ENCODE measurements around the gene STX18.

STX18 gene

GRCh38 chr4:4395849-4396627 is 145.8 kb downstream of the STX18 start:
- no peak for DNase-seq

GRCh38 chr4:4395371-4395770 is 146.5 kb downstream of the STX18 start:
- DNase-seq, result no peak

DNA sequence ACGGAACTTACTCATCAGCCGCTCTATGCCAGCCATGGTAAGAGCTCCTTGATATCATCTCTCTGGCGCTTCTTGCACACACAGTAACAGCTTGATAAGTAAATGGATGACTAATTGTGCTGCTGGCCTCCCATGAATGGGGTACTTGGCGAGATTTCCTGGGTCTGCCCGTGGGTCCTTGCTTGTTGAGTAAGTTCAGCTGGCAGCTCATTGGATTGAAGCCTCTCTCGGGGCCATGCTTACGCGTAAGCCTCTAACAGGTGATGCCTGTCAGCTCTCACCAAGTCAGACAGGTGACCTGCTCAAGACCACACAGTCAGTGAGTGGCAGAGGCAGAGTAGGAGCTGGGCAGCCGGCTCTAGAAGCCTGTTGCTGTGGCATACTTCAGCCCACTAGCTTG is 147.2 kb downstream of the STX18 start:
- DNase-seq, result no peak

GRCh38 chr4:4392501-4393183 is 149.2 kb downstream of the STX18 start:
- DNase-seq, result no peak

DNA sequence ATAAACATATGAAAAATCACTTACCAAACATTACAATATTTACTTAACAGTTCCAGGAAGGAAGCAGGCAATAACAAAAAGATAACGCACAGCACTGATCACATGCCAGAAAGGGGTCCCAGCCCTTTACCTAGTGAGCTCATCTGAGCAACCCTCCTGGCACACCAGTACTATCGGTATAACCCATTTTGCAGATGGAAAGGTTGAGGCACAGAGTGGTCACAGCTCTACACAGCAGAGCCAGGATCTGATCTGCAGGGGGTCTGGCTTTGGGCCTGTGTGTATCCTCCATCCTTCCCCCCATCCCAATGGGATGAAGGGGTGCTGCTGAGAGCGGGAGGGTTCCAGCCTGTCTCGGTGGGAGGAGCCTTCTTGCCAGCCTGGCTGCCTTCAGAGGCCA is 150.0 kb downstream of the STX18 start:
- no peak for DNase-seq

- DNase-seq, result no peak
These were observed 151.2 kb downstream of the STX18 start for GRCh38 chr4:4390515-4391240.

GRCh38 chr4:4390046-4390445 is 151.8 kb downstream of the STX18 start:
- DNase-seq, result no peak

DNA sequence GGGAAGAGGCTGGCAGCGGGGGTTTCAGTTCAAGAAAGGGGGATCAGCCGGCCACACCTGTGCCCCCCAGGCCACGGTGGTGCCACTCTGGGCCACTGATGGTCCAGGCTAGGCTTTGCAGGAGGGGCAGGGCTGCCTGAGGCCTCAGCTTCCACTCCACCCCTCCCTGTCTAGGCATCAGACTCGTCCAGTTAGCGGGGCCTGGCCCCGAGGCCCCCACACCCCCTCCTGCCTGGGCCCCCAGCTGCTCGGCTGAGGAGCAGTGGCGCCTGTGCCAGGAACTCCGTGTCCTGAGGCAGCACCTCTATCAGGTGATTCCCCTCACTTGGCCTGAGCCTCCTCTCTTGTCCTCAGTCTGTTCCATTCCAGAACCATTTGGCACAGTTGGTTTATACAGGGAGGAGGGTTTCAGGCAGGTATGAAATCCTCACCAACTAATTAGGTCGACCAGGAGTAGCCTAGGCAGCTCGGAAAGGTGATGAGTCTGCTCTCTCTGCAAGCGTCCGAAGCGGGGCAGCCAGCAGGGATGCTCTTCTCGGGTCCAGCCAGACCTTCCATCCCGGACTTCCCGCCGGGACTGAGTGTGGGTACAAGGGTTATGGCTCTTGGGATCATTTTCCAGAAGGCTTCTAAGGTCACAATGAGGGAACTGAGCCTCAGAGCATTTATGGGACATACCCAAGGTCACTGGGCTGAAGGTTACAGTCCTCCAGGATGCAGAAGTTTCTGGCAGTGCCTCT is 152.8 kb downstream of the STX18 start:
- no peak for DNase-seq

DNA sequence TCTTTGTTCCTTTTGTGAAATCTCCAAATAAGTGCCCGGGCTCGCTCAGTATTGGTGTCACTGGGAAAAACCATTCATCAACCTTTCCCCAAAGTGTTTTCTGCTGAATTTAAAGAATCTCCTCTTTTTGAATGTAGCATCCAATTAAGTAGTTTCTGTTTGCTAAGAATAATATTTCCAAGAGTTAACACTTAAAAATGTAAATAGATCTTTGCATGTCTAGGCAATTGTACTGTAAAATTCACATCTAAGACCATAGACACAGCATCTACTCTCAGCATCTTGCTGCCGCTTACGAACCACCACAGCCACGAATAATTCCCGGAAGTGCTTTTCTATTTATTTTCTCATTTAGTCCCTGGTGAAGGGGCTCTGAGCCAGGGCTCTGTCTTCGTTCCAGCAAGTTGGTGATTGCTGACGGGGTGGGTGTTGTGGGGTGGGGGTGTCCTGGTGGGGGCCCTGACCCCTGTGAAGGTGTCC is 153.5 kb downstream of the STX18 start:
- no peak for DNase-seq

GRCh38 chr4:4387531-4388310 is 154.1 kb downstream of the STX18 start:
- peak; percentile 20 for DNase-seq

- peak; percentile 56 for DNase-seq
These were observed 155.0 kb downstream of the STX18 start, which contains the start of gene NSG1 for GRCh38 chr4:4386736-4387392. Gene NSG1 (plus strand): TSS chr4:4387102. CDS start chr4:4387630, 528 bp downstream.

- DNase-seq, result peak; percentile 55
These were observed 155.5 kb downstream of the STX18 start for GRCh38 chr4:4386296-4386735.

- no peak for DNase-seq
These were observed 156.0 kb downstream of the STX18 start for GRCh38 chr4:4385729-4386295.

DNA sequence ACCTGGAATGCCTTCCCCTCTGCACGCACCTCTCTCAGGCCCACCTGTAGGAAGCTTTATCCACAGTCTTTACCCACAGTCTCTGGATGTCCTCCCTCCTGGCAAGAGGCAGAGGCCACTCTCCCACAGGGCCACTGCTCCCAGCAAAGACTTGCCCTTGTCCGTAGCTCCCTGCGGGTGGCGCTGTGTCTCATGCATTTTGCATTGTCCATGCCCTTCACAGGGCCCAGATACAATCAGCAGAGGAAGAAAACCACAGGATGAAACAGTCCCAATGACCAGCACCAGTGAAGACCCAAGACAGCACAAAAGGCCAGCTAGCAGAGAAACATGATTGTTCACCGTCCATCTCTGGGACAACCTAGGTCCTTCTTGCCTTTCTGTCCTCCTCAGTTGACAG is 157.0 kb downstream of the STX18 start:
- DNase-seq, result peak; percentile 26

DNA sequence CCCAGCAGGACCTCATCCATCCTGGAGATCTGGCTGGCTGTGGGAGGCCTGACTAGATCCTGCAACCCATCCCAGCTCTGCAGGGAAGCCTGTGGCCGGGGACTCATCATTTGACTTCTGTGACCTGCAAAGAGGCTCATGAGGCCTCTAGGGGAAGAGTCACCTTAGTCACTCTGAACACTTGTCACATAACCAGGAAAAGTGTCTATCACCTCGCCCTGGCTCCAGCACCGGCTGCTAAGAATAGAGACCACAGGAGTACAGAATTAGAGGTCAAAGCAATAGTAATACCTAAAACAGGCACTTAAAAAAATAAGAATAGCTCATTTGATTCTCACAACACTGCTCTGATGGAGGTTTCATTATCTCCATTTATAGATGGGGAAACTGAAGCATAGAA is 158.8 kb downstream of the STX18 start:
- no peak for DNase-seq

- DNase-seq, result no peak
These were observed 162.2 kb downstream of the STX18 start for GRCh38 chr4:4379540-4380087.

DNA sequence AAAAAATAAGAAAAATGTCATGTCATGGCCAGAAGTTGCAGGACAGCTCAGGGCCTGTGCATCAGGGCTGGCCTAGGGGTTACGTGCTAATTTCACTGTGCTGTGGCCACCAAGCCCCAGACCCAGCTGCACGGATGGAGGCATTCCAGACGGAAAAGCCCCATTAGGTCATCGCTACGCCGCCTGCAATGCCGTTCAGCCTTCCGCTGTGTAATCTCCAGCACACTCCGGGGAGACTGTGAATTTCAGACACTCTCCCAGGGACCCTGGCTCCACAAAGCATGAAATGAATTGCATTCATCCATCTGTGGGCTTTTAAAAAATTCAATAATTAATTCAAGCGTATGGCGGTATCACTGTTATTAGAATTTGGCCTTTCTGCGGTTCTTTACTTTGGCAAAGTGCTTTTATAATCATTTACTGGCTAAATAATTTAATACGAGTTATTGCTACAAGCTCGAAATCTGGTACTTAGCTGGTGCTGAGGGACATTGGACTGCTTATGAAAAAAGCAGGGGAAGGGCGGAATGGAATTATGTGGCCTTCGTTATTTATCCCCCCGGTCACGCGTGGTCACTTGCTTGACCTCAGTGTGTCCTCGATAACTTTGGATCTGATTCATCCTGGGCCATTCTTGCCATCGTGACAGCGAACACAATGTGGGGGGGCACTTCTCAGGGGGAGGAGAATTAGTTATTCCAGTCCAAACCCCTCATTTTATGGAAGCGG is 164.0 kb downstream of the STX18 start:
- DNase-seq, result no peak

DNA sequence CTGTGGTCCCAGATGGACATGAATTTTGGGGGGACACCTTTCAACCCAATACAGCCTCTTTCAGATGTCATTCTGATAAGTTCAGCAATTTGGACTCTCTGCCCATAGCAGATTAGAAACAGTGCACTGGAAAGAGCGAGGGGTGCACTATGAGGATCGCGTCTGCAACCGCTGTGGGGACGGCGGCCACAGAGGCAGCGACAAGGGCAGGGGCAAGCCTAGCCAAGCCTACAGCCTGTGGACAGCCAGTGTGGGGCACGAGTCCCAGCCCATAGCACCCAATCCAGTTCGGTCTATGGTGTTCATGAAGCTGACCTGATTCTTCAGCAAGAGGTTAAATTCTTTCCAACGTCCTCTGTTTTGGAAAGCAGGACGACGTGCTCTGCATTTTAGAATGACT is 164.7 kb downstream of the STX18 start:
- no peak for DNase-seq

DNA sequence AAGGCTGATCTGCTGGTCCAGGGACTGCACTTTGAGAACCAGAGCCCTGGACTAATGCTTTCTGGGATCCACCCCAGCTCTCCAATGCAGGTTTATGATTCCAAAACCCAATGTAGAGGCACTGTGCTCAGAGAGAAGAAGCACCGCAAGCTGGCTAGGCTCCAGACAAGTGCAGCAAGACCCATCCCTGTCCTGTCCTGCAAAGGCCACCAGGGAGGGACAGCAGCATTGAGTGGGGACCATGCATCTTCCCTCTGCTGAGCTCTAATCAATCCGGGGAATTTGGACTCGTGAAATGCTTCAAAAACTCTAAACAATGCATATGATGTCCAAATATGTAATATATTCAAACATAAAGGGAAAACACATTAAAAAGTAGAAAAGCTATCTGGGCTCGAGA is 165.8 kb downstream of the STX18 start:
- DNase-seq, result no peak
